Transverse colon (tissue), 4 donors: ENCODE measurements around the gene MRPS9. TPM values are rescaled to one million over a fixed set of nuclear protein-coding genes. Genes with fewer than 3 reads are reported as not detected.

ENCODE experiments used
- DNase-seq: peaks from one replicate; pipeline ENCODE4 v3.0.0-alpha.2; 2019
- H3K27ac ChIP-seq, 4 donors: fragments of 200-600 bp; sonication (generic); 2 replicates each; pipeline ENCODE4 v1.5.1; 2016 to 2018; ENCODE audit warnings: inconsistent platforms in 4 of 4
- H3K27me3 ChIP-seq: fragments of 200-600 bp; sonication (generic); 2 replicates; pipeline ENCODE4 v1.5.1; 2017; ENCODE audit warnings: inconsistent platforms
- H3K36me3 ChIP-seq, 4 donors: fragments of 200-600 bp; sonication (generic); 2 replicates each; pipeline ENCODE4 v1.5.1; 2017 to 2019; ENCODE audit warnings: inconsistent platforms in 4 of 4
- H3K4me1 ChIP-seq, 4 donors: fragments of 200-600 bp; sonication (generic); 2 replicates each; pipeline ENCODE4 v1.5.1; 2017 to 2020; ENCODE audit warnings: inconsistent platforms in 4 of 4
- H3K4me3 ChIP-seq, 4 donors: fragments of 200-600 bp; sonication (generic); 1 replicate in 1 of 4; 2 replicates in 3 of 4; pipeline versions ENCODE4 v1.5.1 to v1.6.1; 2017 to 2019; ENCODE audit warnings: inconsistent platforms in 4 of 4
- H3K9me3 ChIP-seq, 2 donors: fragments of 200-600 bp; sonication (generic); 2 replicates each; pipeline ENCODE4 v1.5.1; 2017 to 2019; ENCODE audit warnings: inconsistent platforms in 2 of 2
- EP300 ChIP-seq: sonication (generic); formaldehyde crosslinking; IDR thresholded peaks from one replicate; pipeline ENCODE4 v1.6.1; 2017; ENCODE audit warnings: antibody characterized with exemption, low read depth
- POLR2A ChIP-seq: fragments of 450-650 bp; IDR thresholded peaks from one replicate; pipeline ENCODE4 v1.6.1; 2016; ENCODE audit warnings: antibody characterized with exemption, mild to moderate bottlenecking, moderate library complexity
- POLR2AphosphoS5 ChIP-seq, 3 donors: sonication (generic); formaldehyde crosslinking; IDR thresholded peaks; one replicate each; pipeline ENCODE4 v1.6.1; 2016; ENCODE audit warnings: antibody characterized with exemption in 3 of 3
- WGBS, 2 donors: methylation state at CpG; one replicate each; pipeline ENCODE4 v1.1.5; 2018; ENCODE audit warnings: low coverage in 1 of 2; 5-methylcytosine and 5-hydroxymethylcytosine counted together
- in situ Hi-C, 4 donors: fragments of 200-750 bp; cut with MboI; loops; one replicate each; pipeline versions ENCODE4 v1.15.0 to v1.15.1; 2017; ENCODE audit warnings: low sequenced_read_pairs in 3 of 4, low pct_ligation_motif_present in 1 of 4, low pct_unique_long_range_greater_than_20kb in 1 of 4
- intact Hi-C: fragments of 100-400 bp; cut with DNase I; formaldehyde crosslinking; loops from one replicate; pipeline ENCODE4 v1.15.1; 2023; ENCODE audit warnings: low total_unique reads
- total RNA-seq, 4 donors: library from RNA; depleted of rRNA; stranded (reverse); fragments of >200 nt; gene quantifications; one replicate each; pipeline ENCODE4 v1.1.0, GENCODE V29; 2016
- TF ChIP-seq, protein P1 (sequence below), 5 experiments: fragments of 200-600 bp in 3 of 5; fragments of 450-650 bp in 2 of 5; sonication (generic) in 3 of 5; IDR thresholded peaks; 1 replicate in 2 of 5; 2 replicates in 3 of 5; pipeline ENCODE4 v1.5.1; 2016 to 2017; ENCODE audit warnings: antibody characterized with exemption in 5 of 5, inconsistent platforms in 3 of 5, mild to moderate bottlenecking in 2 of 5, moderate library complexity in 1 of 5

The MRPS9 gene
- total RNA-seq, 4 donors from 2014 or later: 12.9 to 27.8 (median 23.4) TPM

DNA sequence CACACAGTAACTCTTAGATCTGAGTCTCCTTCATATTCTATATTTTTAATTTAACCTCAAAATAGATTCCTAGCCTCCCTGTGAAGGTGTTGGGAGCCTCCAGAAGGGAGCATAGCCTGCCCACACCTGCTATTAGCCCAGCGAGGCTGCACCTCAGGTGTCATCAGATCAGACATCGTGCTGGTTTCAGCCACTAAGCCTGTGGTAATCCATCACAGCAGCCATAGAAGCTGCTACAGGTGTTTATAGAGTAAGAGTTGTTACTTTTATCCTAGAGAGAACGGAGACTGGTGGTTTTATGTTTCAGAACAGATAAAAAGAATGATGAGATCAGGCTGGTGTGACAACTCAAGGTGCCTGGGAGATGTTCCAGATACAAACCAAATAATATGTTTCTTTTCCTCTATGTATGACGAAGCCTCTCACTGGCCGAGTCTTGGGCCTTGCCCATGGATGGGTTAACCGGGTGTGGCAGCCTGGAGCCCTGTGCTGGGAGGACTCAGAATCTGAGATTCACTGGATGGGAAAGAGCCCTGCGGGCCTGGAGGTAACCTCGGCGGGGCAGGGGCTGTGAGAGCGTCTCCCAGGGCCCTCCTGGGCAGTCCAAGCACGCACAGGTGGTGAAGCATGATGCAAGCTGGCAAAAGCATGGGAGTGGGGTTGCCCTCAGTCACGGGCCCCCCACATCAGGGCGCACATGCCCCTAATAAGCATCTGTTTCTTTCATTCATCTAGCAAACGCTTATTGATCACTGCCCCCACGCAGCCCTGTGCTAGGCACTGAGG lies 73.7 kb downstream of the MRPS9 start:
- DNase-seq: no peak
- in situ Hi-C loops (loop anchor here (5.0 to 10.0 kb wide), 3 partner anchors 123 to 131 kb away; partner anchors contain the start of gene GPR45 (in 1 of the 4)), intact Hi-C loops (no loop called here)
- Histone ChIP-seq H3K27me3 (no peaks in the 10 kb centered on the region), H3K27ac (no peak overlapping the region), H3K4me1 (no peaks in the 10 kb centered on the region), H3K9me3 (no peaks in the 10 kb centered on the region), H3K4me3 (no peak overlapping the region), H3K36me3 (no peaks in the 10 kb centered on the region)
- TF ChIP-seq POLR2A: no peak
- TF ChIP-seq EP300: no peak
- TF ChIP-seq, protein P1, sequence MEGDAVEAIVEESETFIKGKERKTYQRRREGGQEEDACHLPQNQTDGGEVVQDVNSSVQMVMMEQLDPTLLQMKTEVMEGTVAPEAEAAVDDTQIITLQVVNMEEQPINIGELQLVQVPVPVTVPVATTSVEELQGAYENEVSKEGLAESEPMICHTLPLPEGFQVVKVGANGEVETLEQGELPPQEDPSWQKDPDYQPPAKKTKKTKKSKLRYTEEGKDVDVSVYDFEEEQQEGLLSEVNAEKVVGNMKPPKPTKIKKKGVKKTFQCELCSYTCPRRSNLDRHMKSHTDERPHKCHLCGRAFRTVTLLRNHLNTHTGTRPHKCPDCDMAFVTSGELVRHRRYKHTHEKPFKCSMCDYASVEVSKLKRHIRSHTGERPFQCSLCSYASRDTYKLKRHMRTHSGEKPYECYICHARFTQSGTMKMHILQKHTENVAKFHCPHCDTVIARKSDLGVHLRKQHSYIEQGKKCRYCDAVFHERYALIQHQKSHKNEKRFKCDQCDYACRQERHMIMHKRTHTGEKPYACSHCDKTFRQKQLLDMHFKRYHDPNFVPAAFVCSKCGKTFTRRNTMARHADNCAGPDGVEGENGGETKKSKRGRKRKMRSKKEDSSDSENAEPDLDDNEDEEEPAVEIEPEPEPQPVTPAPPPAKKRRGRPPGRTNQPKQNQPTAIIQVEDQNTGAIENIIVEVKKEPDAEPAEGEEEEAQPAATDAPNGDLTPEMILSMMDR (IDR thresholded peaks at IDR 0.05): no peak
- no peak for TF ChIP-seq POLR2AphosphoS5 (IDR thresholded peaks at IDR 0.05)
- 75 to 79% methylated on average over 7 to 15 of the region's 15 CpGs for WGBS, 2 donors

GRCh38 chr2:105112345-105112744 lies 74.5 kb downstream of the MRPS9 start:
- no peaks in the 10 kb centered on the region for H3K9me3 ChIP-seq
- H3K4me1 ChIP-seq: no peaks in the 10 kb centered on the region
- TF ChIP-seq POLR2AphosphoS5 (IDR thresholded peaks at IDR 0.05): no peak
- TF ChIP-seq, protein P1 (IDR thresholded peaks at IDR 0.05): no peak
- no peak for TF ChIP-seq POLR2A
- TF ChIP-seq EP300: no peak
- intact Hi-C loops: no loop called here
- 83 to 97% methylated on average over 5 to 12 of the region's 12 CpGs for WGBS, 2 donors
- H3K4me3 ChIP-seq: no peak overlapping the region
- H3K27ac ChIP-seq: no peak overlapping the region
- no peaks in the 10 kb centered on the region for H3K36me3 ChIP-seq
- no peaks in the 10 kb centered on the region for H3K27me3 ChIP-seq
- no peak for DNase-seq
- in situ Hi-C loops: loop anchor here (5.0 to 10.0 kb wide), 3 partner anchors 122 to 130 kb away; partner anchors contain the start of gene GPR45 (in 1 of the 4)

DNA sequence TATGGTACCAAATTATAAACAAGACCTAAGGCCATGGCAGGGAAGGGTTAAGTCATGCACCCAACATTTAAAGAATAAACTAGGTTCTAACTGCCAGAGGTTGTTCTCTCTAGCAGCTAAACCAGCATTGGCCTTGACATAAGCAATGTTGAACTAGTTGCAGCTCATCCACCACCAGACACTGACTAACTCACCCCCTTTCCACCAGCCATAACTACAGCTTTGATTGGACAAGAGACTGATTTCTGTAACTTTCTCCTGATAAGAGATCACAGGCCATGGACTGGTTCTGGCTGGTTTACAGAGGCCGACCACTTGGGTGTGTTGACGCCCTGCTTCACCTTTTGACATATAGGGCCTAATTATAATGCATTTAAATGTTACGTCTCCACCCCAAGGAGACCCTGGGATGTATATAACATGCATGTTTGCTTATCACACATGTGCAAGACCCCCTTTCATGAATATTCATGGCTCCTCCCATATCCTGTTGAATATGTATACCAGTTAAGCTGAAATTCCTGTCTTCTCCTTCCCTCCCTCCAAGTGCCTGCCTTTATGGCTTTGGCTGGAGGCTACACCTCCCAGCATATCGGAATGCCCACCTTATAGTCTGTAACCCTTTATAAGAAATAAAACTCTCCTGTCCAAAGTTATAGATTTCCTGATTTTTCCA lies 75.9 kb downstream of the MRPS9 start:
- no peak overlapping the region for H3K27ac ChIP-seq
- 64 to 65% methylated on average over 4 of the region's 4 CpGs for WGBS, 2 donors
- H3K4me3 ChIP-seq: no peak overlapping the region
- H3K36me3 ChIP-seq: no peaks in the 10 kb centered on the region
- DNase-seq: no peak
- no peaks in the 10 kb centered on the region for H3K27me3 ChIP-seq
- H3K4me1 ChIP-seq: no peaks in the 10 kb centered on the region
- intact Hi-C loops (no loop called here), in situ Hi-C loops (loop anchor here (5.0 to 10.0 kb wide), 3 partner anchors 121 to 129 kb away; partner anchors contain the start of gene GPR45 (in 1 of the 4))
- H3K9me3 ChIP-seq: no peaks in the 10 kb centered on the region
- TF ChIP-seq EP300 (no peak), POLR2A (no peak), POLR2AphosphoS5 (IDR thresholded peaks at IDR 0.05) (no peak)
- TF ChIP-seq, protein P1 (IDR thresholded peaks at IDR 0.05): no peak

GRCh38 chr2:105114551-105114950 lies 76.7 kb downstream of the MRPS9 start:
- H3K9me3 ChIP-seq: no peaks in the 10 kb centered on the region
- no peak overlapping the region for H3K4me3 ChIP-seq
- WGBS, 2 donors: 21 to 25% methylated on average over 4 of the region's 4 CpGs
- in situ Hi-C loops: loop anchor here (5.0 to 10.0 kb wide), 3 partner anchors 120 to 128 kb away; partner anchors contain the start of gene GPR45 (in 1 of the 4)
- no peak overlapping the region for H3K27ac ChIP-seq
- DNase-seq: no peak
- intact Hi-C loops: no loop called here
- no peaks in the 10 kb centered on the region for H3K36me3 ChIP-seq
- TF ChIP-seq EP300: no peak
- TF ChIP-seq, protein P1 (IDR thresholded peaks at IDR 0.05): peak; percentile 58 to 88 (median 73)
- no peaks in the 10 kb centered on the region for H3K27me3 ChIP-seq
- no peaks in the 10 kb centered on the region for H3K4me1 ChIP-seq
